Transverse colon (tissue), 4 donors: ENCODE data around the gene P3H3.

Experiments used
- CTCF ChIP-seq, 5 experiments: fragments of 200-600 bp in 3 of 5; fragments of 450-650 bp in 2 of 5; sonication (generic) in 3 of 5; IDR thresholded peaks; 1 replicate in 2 of 5; 2 replicates in 3 of 5; pipeline ENCODE4 v1.5.1; 2016 to 2017; ENCODE audit warnings: antibody characterized with exemption in 5 of 5, inconsistent platforms in 3 of 5, mild to moderate bottlenecking in 2 of 5, moderate library complexity in 1 of 5
- POLR2A ChIP-seq: fragments of 450-650 bp; IDR thresholded peaks from one replicate; pipeline ENCODE4 v1.6.1; 2016; ENCODE audit warnings: antibody characterized with exemption, mild to moderate bottlenecking, moderate library complexity
- POLR2AphosphoS5 ChIP-seq, 3 donors: sonication (generic); formaldehyde crosslinking; IDR thresholded peaks; one replicate each; pipeline ENCODE4 v1.6.1; 2016; ENCODE audit warnings: antibody characterized with exemption in 3 of 3

- TF ChIP-seq CTCF (IDR thresholded peaks at IDR 0.05): no peak
- no peak for TF ChIP-seq POLR2AphosphoS5 (IDR thresholded peaks at IDR 0.05)
- TF ChIP-seq POLR2A: no peak
These were observed 41.7 kb upstream of the P3H3 start for GRCh38 chr12:6786416-6787094.
